NB4 (cell line): ENCODE data around the gene CCDC88B.

Experiments
- CTCF ChIP-seq: IDR thresholded peaks from one replicate; pipeline ENCODE4 v1.5.1; 2012; ENCODE audit warnings: low read depth, low read length
- MAX ChIP-seq: IDR thresholded peaks from 2 replicates; pipeline ENCODE4 v1.6.1; 2011; ENCODE audit warnings: low read depth, low read length
- MYC ChIP-seq: IDR thresholded peaks from 2 replicates; pipeline ENCODE4 v1.6.1; 2011; ENCODE audit warnings: low read depth, low read length
- POLR2A ChIP-seq: IDR thresholded peaks from 2 replicates; pipeline ENCODE4 v1.6.1; 2011; ENCODE audit warnings: mild to moderate bottlenecking; ENCODE audit not compliant: insufficient read length; ENCODE audit errors: extremely low read depth

GRCh38 chr11:64316672-64317324 lies 23.2 kb upstream of the CCDC88B start:
- no peak for TF ChIP-seq CTCF
- TF ChIP-seq POLR2A, result no peak
- TF ChIP-seq MAX, result no peak
- no peak for TF ChIP-seq MYC
